Prostate gland (tissue), 2 donors: ENCODE data around the gene KRCC1.

Source experiments
- CTCF ChIP-seq, 4 experiments: fragments of 200-600 bp in 2 of 4; fragments of 450-650 bp in 2 of 4; sonication (generic) in 2 of 4; IDR thresholded peaks; 1 replicate in 3 of 4; 2 replicates in 1 of 4; pipeline ENCODE4 v1.5.1; 2016 to 2019; ENCODE audit warnings: antibody characterized with exemption in 4 of 4, mild to moderate bottlenecking in 2 of 4, moderate library complexity in 2 of 4
- POLR2A ChIP-seq: fragments of 450-650 bp; IDR thresholded peaks from one replicate; pipeline ENCODE4 v1.6.1; 2016; ENCODE audit warnings: antibody characterized with exemption, mild to moderate bottlenecking
- POLR2AphosphoS5 ChIP-seq: sonication (generic); formaldehyde crosslinking; IDR thresholded peaks from one replicate; pipeline ENCODE4 v1.6.1; 2017; ENCODE audit warnings: antibody characterized with exemption

- no peak for TF ChIP-seq CTCF (IDR thresholded peaks at IDR 0.05)
- TF ChIP-seq POLR2AphosphoS5, result no peak
- no peak for TF ChIP-seq POLR2A
Observed at GRCh38 chr2:88006912-88007439, 48.6 kb downstream of the KRCC1 start.
